LoVo (cell line): Measurements from ENCODE around the gene SLC6A12.
"Not testable (repeated sequence)": the region's sequence is repeated elsewhere in the genome, so short reads cannot be mapped to it uniquely, and the experiment has no call there.

Source experiments
- DNase-seq: peaks from one replicate; pipeline ENCODE4 v3.0.0-alpha.2; 2016; ENCODE audit warnings: low spot score

Gene SLC6A12

DNA sequence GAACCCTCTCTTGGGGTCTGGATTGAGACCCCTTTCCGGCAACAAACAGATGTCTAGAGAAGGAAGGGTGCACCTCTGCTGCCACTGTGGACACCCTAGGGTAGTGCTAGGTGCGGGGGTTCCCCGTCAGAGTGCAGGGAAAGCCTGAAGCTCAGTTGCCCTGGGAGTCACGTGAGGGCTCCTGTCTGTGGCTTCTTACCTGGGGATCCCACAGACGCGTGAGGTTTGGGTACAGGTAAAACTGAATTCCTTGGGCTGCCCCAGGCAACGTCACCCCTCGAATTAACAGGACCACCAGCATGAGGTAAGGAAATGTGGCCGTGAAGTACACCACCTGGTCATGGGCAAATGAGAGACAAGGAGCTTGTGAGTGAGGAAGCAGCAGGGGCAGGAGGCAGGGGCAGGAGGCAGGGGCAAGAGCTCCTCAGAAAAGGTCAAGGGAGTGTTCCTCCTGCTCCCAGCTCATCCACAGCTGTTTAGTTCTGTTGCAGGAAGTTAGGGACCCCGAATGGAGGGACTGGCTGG lies 21.0 kb upstream of the SLC6A12 start:
- no peak for DNase-seq

DNA sequence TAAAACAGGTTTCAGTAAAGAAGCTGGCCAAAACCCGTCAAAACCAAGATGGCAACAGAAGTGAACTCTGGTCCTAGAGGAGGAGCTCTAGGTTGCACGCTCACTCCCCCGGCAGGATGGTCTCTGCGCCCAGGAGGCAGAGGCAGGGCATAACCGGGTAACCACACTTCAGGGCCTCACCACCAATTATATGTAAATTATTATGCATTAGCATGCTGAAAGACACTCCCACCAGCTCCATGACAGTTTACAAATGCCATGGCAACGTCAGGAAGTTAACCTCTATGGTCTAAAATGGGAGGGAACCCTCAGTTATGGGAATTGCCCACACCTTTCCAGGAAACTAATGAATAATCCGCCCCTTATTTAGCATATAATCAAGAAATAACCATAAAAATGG lies 20.1 kb upstream of the SLC6A12 start:
- DNase-seq, result no peak

DNA sequence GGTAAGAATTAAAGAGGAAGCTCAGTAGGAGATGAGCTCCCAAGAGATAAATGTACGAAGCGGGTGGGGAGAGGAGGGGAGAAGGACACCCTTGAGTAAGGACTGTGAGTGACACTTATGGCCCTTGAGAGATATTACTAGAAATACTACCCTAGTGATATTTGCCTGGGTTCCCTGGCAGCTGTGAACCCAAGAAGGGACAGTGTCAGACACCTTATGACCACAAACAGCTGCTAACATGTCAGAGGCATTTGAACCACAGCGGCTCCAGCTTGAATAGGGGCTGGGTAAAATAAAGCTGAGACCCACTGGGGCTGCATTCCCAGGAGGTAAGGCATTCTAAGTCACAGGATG lies 19.6 kb upstream of the SLC6A12 start:
- DNase-seq, result no peak

DNA sequence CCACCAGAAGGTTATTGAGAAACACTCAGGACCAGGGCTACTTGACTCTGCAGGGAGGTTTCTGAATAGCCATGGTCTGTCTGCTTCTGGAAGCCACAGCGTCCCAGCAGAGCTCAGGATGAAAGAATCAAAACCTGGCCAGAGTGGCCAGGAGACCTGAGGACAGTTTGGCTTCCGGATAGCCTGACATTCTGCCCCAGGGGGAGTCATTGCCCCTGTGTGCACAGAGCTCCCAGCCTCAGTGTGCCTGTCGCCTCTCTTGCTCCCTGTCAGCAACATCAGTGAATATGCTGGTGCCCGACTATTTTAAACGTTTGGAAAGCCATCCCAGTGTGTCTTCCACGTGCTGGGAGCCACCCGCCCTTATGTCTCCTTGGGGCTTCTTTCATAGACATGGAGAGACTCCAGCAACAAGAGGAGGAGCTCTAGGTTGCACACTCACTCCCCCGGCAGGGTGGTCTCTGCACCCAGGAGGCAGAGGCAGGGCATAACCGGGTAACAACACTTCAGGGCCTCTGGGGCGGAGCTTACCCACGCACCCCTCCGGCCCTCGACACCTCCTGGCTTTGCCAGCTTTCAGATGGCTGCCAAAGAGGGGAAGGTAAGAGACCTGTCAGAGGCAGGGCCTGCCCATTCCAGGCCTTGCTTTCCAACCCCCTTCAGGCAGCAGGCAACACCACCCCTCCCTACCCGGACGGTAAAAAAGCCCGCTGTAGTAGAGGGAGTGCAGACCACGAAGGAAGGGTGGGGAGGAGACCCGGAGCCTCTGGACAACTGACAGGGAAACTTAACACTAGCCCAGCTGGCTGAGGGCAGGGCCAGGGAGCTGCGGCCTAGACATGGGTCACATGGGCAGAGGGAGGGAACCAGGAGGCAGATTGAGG lies 19.0 kb upstream of the SLC6A12 start:
- no peak for DNase-seq

DNA sequence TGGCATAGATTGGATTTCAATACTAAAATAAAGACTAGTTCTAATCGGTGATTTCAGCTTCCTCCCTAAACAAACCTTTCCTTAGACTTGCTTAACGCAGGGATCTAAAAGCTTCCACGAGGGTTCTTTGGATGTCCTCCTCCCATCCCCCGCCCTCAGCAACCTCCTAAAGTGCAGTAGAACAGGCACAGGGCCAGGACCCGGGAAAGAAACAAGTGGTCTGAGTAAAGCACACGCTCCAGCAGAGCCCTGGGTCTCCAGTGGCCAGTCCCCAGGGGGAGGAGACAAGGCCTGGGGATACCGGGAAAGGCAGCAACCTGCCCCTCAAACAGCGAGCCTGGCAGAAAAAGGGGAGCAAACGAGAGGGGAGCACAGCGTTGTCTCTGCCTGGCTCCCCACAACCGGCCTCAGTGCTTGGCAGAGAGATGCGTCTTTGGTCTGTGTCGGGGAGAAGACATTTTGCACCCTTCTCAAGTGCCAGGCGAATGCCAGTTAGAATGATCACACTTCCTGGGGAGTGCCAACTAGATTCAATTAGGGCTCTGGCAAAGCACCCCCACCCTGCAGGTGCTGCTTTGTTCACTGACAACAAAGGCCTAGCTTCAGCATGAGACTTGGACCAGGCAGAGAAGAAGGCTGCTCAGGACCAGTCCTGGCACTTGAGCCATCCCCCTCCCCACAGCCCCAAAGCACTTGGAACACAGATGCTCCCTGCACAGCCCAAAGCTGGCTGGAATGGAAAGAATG lies 17.1 kb upstream of the SLC6A12 start:
- no peak for DNase-seq

DNA sequence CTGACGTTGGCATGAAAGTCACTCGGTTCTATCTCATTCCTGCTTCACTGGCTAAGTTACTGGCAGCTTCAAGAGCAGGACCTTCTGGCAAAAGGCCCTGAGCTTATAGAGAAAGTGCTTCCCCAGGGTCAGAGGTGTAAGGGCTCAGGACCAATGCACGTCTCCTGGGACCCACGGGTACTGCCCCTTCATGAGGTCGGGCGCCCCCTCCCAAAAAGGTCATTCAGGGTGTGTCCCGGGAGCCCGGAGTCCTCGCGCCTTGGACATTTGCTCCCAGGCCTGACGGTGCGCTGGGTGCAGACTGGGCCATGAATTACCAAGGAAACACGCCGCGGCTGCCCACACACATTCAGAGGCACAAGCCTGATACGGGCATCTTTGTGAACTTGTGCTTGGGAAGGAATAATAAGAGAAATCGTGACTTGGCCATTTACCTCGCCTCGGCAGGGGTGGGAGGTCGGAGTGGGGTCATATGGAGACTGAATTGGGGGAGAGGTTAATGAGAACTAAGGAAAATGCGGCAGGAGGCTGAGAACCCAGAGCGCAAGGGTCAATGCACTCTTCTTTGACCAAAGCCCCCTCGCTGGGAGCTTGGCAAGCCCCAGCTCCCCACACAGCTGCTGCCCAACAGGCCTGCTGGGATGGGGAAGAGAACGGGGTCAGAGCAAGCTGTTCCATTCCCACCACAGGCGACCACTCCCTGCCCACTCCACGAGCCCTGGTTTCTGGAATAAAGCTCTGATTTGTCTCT lies 15.7 kb upstream of the SLC6A12 start:
- DNase-seq, result no peak

DNA sequence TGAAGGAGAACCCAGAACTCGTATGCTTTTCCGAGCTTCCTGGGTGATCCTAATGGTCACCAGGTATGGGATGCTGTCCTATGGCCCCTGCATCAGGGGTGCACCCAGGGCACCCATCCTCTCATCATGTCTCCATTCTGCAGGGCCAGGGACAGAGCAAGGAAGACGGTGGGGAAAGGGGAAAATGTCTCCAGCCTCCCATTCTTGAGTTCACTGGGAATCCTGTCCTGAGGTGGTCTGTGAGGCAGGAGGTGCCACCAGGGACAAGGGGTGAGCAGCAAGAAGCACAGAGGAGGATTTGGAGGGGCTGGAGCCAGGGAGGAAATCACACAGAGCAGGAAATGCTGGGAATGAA lies 14.9 kb upstream of the SLC6A12 start:
- no peak for DNase-seq

DNA sequence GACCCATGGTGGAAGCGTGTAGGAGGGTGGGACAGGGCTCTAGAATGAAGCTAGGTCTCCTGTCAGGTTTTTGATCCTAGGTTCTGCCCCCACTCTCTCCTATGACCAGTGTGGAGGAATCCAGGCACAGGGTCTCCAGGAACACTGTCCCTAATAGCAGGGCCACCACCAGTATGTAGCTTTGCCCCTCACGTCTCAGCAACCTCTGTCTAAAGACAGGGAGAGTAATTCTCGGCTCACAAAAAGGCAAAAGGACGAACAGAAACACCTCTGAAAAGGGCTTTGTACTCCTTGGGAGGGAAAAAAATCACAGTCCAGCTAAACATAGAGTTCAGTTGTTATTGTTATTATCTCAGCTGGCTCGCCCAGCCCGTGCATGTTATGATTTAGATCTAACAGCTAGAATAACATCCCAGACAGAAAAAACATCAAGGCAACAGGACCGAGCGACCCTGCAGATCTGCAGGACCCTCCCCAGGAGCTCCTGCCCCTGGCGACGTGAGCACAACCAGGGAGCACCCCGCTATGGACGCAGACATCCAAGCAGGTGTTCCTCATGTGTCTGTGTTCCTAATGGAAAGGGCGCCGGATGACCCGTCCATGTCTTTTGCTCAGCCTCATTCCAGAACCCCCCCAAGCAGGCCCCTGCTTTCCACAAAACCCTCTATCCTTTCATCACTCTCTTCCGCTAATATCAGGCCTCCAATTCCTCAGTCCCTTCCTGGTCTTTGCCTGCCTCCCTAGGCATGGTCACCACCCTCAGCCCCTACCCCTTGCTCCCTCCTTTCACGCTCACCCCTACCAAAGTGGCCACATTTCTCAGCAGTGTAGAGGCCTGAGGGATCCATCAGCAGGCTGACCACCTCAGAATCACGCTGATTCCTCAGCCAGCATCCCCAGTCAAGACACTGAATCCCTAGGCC lies 14.2 kb upstream of the SLC6A12 start:
- DNase-seq, result no peak

DNA sequence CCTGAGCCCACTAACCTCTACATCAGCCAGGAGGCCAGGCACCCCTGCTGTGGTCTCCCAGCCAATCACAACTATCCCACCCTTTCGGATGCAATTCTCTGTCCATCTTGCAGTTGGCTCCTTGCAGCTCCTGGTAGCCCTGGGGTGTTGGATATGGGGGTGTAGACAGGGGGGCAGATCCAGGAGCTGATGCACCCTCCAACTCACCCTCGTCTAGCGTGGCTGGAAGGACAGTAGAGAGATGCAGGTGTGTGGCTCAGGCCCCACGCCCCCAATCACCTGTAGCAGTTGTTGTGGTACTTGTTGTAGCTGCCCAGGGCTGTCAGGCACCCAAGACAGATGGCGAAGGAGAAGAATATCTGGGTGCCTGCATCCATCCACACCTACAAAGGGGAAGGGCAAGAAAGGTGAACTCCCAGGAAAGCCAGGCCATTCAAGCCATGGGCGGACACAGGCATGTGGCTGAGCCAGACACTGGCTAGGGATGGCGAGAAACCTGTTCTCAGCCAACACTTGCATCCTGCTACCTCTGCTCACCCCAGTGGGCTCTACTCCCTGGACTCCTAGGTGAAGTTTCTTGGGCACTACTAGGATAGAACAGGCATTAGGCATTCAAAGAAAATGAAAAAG lies 13.4 kb upstream of the SLC6A12 start:
- DNase-seq, result no peak

DNA sequence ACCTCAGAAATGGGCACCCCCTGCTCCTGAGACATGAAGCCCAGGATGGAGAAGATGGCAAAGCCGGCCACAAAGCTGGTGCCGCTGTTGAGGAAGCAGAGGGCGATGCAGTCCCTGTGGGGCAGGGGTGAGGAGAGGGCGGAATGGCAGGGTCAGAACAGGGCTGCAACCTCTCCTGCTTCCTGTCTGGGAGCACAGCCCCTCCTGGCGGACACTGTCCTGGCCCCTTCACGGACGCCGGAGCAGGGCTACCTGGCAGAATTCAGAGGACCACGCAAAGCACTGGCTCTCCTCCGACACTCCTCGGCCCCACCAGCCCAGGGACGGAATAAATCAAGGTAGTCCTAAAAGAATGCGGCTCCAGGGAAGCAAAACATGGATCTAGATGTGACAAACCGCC lies 12.4 kb upstream of the SLC6A12 start:
- no peak for DNase-seq

DNA sequence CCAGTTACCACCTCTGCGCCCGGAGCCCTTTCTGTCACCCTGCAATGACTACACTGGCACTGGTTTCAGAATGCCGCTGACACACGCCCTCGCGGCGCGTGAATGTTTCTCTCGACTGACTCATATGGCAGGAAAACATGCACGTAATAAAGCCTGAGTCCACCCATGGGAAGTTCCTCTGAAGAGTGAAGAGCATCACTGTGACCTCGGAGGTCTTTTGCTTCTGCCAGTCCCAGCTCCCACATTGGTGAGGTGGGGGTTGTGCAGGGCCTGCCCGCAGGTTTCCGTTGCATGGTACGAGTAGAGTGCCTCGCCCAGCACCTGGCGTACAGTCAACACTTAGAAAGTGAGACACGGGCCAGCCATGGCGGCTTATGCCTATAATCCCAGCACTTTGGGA lies 11.1 kb upstream of the SLC6A12 start:
- no peak for DNase-seq

DNA sequence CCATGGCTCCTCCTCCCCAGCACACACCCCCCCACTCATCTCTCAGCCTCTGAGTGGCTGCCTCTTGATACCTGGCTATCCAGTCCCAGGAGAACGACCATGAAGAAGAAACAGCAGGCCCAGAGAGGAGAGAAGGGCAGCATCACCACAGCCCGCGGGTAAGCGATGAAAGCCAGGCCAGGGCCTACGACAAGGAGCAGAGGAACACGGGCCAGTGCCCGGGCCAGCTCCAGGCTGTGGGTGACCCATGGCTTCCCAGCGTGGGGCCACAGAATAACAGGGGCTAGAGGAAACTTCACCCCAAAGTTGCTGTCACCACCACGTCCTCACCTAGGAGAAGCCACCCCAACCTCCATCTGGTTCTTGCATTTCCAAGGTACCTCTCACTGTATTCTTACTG lies 10.4 kb upstream of the SLC6A12 start:
- no peak for DNase-seq

DNA sequence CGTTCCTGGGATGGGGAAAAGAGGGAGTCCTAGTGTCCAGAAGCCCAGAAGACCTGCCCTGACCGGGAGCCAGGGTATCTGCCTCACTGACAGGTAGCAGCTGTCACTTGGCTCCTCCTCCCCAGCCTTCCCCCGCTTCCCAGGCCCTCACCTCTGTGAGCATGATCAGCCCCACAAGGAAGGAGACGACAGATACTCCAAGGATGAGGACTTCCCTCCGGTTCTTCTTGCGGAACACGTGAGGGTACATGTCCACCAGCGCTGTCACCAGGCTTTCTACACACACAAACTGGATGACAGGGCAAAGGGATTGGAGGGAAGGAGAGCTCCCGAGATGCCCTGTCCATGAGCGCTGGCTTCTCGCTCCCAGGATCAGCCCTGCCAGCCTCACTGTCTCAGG lies 9.9 kb upstream of the SLC6A12 start:
- DNase-seq, result no peak

DNA sequence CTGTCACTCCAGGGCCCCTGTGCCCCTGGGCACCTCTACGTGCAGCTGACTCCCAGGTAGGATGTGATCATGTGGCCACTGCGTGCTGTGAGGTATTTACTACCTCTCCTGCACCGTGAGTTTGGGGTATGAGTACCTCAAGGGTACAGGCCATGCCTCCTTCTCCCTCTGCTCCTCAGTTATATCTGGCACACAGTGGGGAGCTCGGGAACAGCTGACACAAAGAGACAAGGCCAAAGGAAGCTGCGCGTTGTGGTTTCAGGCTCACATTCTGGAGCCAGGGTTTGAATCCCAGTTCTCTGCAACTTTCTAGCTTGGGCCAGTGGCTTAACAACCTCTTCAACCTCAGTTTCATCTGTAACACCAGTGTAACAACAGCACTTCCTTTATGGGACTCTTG lies 7.8 kb upstream of the SLC6A12 start:
- DNase-seq, result no peak

DNA sequence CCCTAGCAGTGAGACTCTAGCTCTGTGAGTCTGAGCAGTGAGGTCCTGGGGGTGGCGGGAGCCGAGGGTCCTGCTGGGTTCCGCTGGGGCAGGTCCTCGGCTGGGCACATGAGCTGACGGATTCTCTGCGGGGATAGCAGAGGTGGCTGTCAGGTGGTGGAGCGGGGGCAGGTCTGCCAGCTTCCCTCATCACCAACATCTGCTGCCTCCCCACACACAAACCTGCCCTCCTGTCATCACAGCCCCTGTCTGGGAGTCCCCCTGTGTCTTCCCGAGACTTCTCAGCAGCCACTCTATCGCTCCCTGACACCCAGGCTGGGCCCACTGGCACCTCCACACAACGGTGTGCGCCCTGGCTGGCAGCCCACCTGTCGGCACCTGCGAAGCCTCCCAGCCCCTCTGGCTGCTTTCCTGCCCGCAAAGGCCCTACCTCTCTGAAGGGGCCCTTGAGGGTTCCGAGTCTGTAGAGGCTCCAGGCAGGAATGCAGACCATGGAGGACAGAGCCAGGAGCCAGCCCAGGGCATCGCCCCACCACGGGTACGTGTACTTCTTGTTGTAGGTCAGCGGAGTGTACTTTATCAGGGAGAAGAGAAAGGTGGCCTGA lies 7.1 kb upstream of the SLC6A12 start:
- DNase-seq, result no peak

DNA sequence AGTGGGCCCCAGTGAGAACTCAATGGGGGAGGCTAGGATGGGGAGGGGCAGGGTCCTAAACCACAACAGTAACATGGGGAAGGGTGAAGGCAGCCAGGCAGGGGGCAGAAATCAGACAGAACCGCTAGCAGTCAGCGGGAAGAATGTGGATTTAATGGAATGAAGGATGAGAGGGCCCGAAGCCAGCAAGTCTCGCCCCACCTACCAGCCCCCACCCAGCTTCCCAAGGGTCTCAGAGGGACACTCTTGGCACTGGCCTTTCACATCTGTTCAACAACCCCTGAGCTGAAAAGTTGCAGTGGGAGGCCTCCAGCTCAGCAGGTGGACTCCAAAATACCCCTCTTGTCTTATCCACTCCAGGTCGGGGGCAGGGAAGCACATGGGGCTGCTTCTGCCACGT lies 6.5 kb upstream of the SLC6A12 start:
- no peak for DNase-seq

DNA sequence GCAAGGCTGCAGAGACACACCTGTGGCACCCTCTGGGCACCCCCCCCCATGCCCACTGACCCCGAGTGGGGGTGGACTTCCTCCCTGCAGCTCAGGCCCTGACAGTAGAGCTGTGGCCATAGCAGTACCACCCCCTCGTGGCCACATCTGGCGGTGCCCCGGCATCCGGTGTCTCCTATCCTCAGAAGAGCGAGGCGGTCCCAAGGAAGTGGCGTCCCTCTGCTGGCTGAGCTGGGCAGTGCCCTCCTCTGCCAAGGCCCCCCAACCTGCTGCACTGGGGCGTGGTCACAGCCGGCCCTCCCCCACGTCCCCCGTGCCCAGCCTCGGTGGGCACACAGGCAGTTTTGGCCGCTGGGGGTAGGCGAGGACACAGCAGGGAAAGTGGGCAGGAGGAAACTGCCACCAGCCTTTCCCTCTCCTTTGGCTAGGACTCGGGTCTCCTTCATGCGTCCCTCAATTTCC lies 6.0 kb upstream of the SLC6A12 start:
- peak; percentile 23 for DNase-seq

DNA sequence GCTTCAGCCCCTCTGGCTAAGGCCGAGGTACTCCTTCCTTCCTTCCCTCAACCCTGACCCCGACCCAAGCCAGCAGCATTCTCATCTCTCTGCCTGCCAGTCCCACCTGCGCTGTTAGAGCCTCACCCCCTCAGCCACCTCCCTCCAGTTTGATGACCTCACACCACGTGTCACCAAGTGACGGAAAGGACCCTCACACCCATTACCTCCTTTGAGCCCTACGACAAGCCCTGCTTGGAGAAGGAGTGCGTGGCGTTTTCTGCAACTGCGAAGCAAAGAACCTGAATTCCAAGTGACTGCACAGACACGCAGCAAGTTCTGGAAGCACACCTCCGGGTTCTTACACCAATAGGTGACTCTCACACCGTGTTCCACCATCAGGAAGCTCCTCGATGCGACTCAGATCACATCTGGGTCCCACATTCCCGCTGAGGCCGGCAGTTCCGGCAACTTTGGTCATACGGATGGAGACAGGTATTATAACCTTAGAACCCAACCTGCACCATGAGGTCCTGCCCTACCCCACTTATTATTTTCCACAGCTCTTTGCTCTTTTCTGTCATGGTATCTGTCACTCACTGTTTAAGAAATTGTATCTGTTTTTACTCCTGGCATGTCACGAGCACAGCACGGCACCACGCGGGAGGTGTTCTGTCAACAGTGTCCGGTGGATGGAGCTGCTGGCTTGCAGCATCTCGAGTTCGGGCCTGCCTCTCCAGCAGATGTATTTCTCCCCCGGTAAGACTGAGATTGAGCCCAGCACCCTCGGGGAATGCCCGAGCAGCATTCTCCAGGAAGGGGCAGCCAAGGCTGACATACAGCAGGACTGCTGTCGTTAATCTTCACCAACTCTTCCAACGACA lies 5.0 kb upstream of the SLC6A12 start:
- DNase-seq, result no peak

DNA sequence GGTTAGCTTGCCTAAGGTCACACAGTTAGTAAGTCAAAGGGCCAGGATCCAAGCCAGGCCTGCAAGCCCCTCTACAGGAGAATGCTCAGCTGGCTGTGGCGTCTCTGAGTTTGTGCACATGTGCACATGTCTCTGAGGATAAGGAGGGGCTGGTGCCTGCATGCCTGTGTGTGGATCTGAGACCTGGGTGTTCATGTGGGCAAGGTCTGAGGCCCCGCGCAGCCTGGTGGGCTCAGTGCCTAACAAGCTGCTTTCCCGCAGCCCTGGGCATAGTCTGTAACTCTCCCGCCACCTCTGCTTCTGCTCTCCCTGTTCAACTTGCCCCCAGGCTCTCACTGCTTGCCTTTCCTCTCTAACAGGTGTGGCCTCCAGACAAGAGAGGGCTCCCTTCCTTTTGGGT lies 4.3 kb upstream of the SLC6A12 start:
- DNase-seq, result no peak

DNA sequence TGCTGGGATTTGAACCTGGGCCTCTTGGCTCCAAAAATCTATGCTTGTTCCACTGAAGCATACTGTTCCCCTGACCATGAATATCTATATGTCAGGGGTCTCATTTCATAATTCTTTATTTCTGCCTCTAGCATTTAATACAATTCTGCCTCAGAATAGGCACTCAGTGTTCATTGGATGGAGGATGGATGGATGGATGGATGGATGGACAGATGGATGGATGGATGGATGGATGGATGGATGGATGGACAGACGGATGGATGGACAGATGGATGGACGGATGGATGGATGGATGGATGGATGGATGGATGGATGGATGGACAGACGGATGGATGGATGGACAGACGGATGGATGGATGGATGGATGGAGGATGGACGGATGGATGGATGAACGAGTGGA lies 3.1 kb upstream of the SLC6A12 start:
- not testable (repeated sequence) for DNase-seq
